Lower leg skin (tissue), 4 donors: ENCODE measurements around the gene ARHGAP9. TPM values are rescaled to one million over a fixed set of nuclear protein-coding genes. Genes with fewer than 3 reads are reported as not detected.
A peak's percentile ranks its signal among the peaks of the same experiment; 100 is the strongest.

Experiments used
- DNase-seq, 2 donors: peaks; one replicate each; pipeline ENCODE4 v3.0.0-alpha.2; 2019; ENCODE audit warnings: low spot score in 2 of 2
- H3K4me3 ChIP-seq: fragments of 200-600 bp; sonication (generic); 2 replicates; pipeline ENCODE4 v1.5.1; 2017; ENCODE audit warnings: mild to moderate bottlenecking, low read depth; ENCODE audit not compliant: poor library complexity, severe bottlenecking
- POLR2A ChIP-seq, 2 donors: fragments of 450-650 bp; IDR thresholded peaks; one replicate each; pipeline ENCODE4 v1.6.1; 2016 to 2017; ENCODE audit warnings: antibody characterized with exemption in 2 of 2, mild to moderate bottlenecking in 1 of 2, moderate library complexity in 1 of 2
- WGBS, 2 donors: methylation state at CpG; one replicate each; pipeline ENCODE4 v1.1.5; 2018; 5-methylcytosine and 5-hydroxymethylcytosine counted together
- intact Hi-C: fragments of 100-400 bp; cut with DNase I; formaldehyde crosslinking; loops from one replicate; pipeline ENCODE4 v1.15.0; 2023; ENCODE audit warnings: low total_unique reads
- total RNA-seq, 4 donors: library from RNA; depleted of rRNA; stranded (reverse); fragments of >200 nt; gene quantifications; one replicate each; pipeline ENCODE4 v1.1.0, GENCODE V29; 2016
- TF ChIP-seq, protein P1 (sequence below), 3 donors: fragments of 450-650 bp; IDR thresholded peaks; one replicate each; pipeline ENCODE4 v1.5.1; 2016; ENCODE audit warnings: antibody characterized with exemption in 3 of 3, mild to moderate bottlenecking in 3 of 3, moderate library complexity in 2 of 3

Gene ARHGAP9
- total RNA-seq, 4 donors from 2014 or later = 2.3 to 6.6 (median 3.1) TPM

DNA sequence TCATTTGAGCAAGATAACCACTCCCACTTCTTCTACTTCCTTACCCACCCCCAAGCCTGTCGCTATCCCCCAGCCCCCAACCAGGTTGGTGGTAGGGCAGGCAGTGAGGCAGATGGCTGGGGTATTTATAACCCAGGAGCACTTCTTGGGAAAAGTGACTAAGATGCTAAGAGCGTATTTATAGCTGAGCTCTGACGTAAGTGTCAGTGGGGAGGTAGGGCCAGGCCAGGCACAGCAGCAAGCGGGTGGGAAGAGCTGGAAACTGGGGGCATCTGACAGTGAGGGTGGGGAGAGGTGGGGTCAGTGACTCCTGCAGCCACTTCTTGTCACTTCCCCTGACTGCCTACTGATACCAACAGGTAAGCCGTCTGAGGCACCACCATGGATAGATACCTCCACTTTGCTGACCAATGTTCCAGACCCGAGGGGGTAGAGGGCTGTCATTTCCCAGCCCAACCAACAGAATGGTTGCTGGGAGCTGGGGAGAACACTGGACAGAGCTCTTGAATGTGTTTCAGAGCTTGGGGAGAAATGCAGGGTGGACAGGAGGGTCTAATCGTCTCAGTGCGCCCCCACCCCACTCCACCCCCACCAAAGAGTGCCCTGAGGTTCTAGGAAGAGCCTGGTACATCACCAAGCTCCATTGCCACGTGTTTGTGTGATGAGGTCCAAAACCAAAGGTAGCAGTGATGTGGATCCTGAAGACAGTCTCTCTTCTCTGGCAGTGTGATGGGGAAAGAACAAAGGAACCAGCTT, 27.3 kb downstream of the ARHGAP9 start:
- intact Hi-C loops = loop anchor here (5.0 kb wide), 1 partner anchor 190 kb away; no protein-coding TSS in a partner anchor
- no peak for DNase-seq
- H3K4me3 ChIP-seq = no peak overlapping the region
- WGBS, 2 donors = 29 to 31% methylated on average over 9 of the region's 9 CpGs
- TF ChIP-seq, protein P1, sequence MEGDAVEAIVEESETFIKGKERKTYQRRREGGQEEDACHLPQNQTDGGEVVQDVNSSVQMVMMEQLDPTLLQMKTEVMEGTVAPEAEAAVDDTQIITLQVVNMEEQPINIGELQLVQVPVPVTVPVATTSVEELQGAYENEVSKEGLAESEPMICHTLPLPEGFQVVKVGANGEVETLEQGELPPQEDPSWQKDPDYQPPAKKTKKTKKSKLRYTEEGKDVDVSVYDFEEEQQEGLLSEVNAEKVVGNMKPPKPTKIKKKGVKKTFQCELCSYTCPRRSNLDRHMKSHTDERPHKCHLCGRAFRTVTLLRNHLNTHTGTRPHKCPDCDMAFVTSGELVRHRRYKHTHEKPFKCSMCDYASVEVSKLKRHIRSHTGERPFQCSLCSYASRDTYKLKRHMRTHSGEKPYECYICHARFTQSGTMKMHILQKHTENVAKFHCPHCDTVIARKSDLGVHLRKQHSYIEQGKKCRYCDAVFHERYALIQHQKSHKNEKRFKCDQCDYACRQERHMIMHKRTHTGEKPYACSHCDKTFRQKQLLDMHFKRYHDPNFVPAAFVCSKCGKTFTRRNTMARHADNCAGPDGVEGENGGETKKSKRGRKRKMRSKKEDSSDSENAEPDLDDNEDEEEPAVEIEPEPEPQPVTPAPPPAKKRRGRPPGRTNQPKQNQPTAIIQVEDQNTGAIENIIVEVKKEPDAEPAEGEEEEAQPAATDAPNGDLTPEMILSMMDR (IDR thresholded peaks at IDR 0.05) = no peak
- no peak for TF ChIP-seq POLR2A (IDR thresholded peaks at IDR 0.05)

- no peak overlapping the region for H3K4me3 ChIP-seq
- no peak for DNase-seq
- TF ChIP-seq POLR2A (IDR thresholded peaks at IDR 0.05) = no peak
- TF ChIP-seq, protein P1 (IDR thresholded peaks at IDR 0.05) = peak in 1 of 3 donors; percentile 100
- WGBS, 2 donors = 78 to 81% methylated on average over 6 of the region's 6 CpGs
- intact Hi-C loops = loop anchor here (5.0 kb wide), 1 partner anchor 189 kb away; no protein-coding TSS in a partner anchor
These were observed 28.4 kb downstream of the ARHGAP9 start for GRCh38 chr12:57451233-57451778.

GRCh38 chr12:57450057-57450456, 29.6 kb downstream of the ARHGAP9 start:
- TF ChIP-seq, protein P1 (IDR thresholded peaks at IDR 0.05) = no peak
- TF ChIP-seq POLR2A (IDR thresholded peaks at IDR 0.05) = no peak
- no peak for DNase-seq
- no peak overlapping the region for H3K4me3 ChIP-seq
- intact Hi-C loops = loop anchor here (5.0 kb wide), 1 partner anchor 188 kb away; no protein-coding TSS in a partner anchor
- 95 to 96% methylated on average over 3 of the region's 3 CpGs for WGBS, 2 donors

DNA sequence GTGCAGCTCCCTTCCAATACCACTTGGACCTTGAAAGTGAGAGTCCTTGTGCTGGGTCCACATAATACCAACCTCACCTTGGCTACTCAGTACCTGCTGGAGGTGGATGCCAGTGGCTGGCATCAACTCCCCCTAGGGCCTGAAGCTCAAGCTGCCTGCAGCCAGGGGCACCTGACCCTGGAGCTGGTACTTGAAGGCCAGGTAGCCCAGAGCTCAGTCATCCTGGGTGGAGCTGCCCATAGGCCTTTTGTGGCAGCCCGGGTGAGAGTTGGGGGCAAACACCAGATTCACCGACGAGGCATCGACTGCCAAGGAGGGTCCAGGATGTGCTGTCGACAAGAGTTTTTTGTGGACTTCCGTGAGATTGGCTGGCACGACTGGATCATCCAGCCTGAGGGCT, 30.3 kb downstream of the ARHGAP9 start:
- 95 to 98% methylated on average over 4 to 5 of the region's 7 CpGs for WGBS, 2 donors
- intact Hi-C loops = no loop called here
- H3K4me3 ChIP-seq = no peak overlapping the region
- DNase-seq = no peak
- TF ChIP-seq, protein P1 (IDR thresholded peaks at IDR 0.05) = no peak
- no peak for TF ChIP-seq POLR2A (IDR thresholded peaks at IDR 0.05)

DNA sequence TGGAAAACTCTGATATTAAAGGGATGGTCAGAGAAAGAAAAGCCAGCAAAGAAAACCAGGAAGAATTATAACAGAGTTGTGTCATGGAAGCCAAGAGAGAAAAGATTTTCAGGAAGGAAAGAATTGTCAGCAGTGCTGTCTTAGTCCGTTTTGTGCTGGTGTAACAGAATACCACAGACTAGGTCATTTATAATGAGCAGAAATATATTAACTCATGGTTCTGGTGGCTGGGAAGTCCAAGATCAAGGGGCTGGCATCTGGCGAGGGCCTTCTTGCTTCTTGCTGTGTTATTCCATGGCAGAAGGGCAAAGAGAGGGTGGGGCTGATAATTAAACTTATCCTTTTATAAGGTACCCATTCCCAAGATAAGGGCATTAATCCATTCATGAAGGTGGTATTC, 31.0 kb downstream of the ARHGAP9 start:
- 86 to 91% methylated on average over 2 of the region's 2 CpGs for WGBS, 2 donors
- no peak overlapping the region for H3K4me3 ChIP-seq
- no peak for DNase-seq
- intact Hi-C loops = no loop called here
- TF ChIP-seq, protein P1 (IDR thresholded peaks at IDR 0.05) = no peak
- no peak for TF ChIP-seq POLR2A (IDR thresholded peaks at IDR 0.05)
